T-helper 17 cell (primary cell): ENCODE data around the gene ADAMTSL4. TPM values are rescaled to one million over a fixed set of nuclear protein-coding genes. Genes with fewer than 3 reads are reported as not detected.

ENCODE experiments used
- ATAC-seq: fragments of 150-1000 bp; cut with Tn5 transposase; 2 replicates; pipeline ENCODE4 v1.10.0; 2021; ENCODE audit warnings: mild to moderate bottlenecking, moderate library complexity
- DNase-seq, 3 donors: peaks; one replicate each; pipeline versions ENCODE4 v3.0.0 to v3.0.0-alpha.2; 2020 to 2021
- H3K9me3 ChIP-seq: one replicate; pipeline ENCODE4 v1.7.0; 2013; ENCODE audit warnings: low read length, mild to moderate bottlenecking; ENCODE audit not compliant: control insufficient read depth, poor library complexity, severe bottlenecking
- H3K27ac Mint-ChIP-seq: one replicate; pipeline ENCODE4 v1.8.0; 2022; ENCODE audit warnings: mild to moderate bottlenecking, moderate library complexity, mixed read lengths
- H3K27me3 Mint-ChIP-seq: one replicate; pipeline ENCODE4 v1.8.0; 2022; ENCODE audit warnings: mixed read lengths
- H3K36me3 Mint-ChIP-seq: one replicate; pipeline ENCODE4 v1.8.0; 2022; ENCODE audit warnings: low read depth, mixed read lengths
- H3K4me1 Mint-ChIP-seq: one replicate; pipeline ENCODE4 v1.8.0; 2022; ENCODE audit warnings: mild to moderate bottlenecking, mixed read lengths
- H3K4me3 Mint-ChIP-seq: one replicate; pipeline ENCODE4 v1.8.0; 2022; ENCODE audit warnings: mild to moderate bottlenecking, moderate library complexity, mixed read lengths
- total RNA-seq, 4 donors: library from RNA in 2 of 4; stranded (reverse) in 2 of 4; gene quantifications; one replicate each; pipeline ENCODE4 v1.2.3 and lab custom pipeline; 2022 to 2026

Gene ADAMTSL4
- total RNA-seq (1 to 10 TPM in 1 of 2 donors, under 1 TPM in 1; 0.39 to 1.6 TPM), total RNA-seq (lab: John Stamatoyannopoulos, UW) (0 to 0.15 reads per million in 2 donors)

- peak; percentile 77 for ATAC-seq
- Mint-ChIP-seq H3K4me3 (peak within 1 kb of the TSS; percentile 87), H3K27ac (no peak within 1 kb of the TSS), H3K4me1 (peaks cover 13% of the 10 kb centered on the region), H3K36me3 (no peaks in the 10 kb centered on the region), H3K27me3 (peaks cover 15% of the 10 kb centered on the region)
- no peak for DNase-seq
- H3K9me3 ChIP-seq, result no peaks in the 10 kb centered on the region
Measured at GRCh38 chr1:150548632-150549495, at the start of gene ADAMTSL4. Gene ADAMTSL4 (plus strand): TSS chr1:150549408. CDS start chr1:150552289, 2,881 bp downstream.

GRCh38 chr1:150505431-150505830 is 43.8 kb upstream of the ADAMTSL4 start:
- H3K27ac Mint-ChIP-seq, result peak overlapping the region; percentile 53
- no peaks in the 10 kb centered on the region for H3K27me3 Mint-ChIP-seq
- no peak overlapping the region for H3K4me3 Mint-ChIP-seq
- peaks cover 6% of the 10 kb centered on the region for H3K4me1 Mint-ChIP-seq
- no peaks in the 10 kb centered on the region for H3K9me3 ChIP-seq
- H3K36me3 Mint-ChIP-seq, result peaks cover 9% of the 10 kb centered on the region
- ATAC-seq, result no peak
- no peak for DNase-seq

GRCh38 chr1:150507912-150508864 is 41.0 kb upstream of the ADAMTSL4 start, which contains the start of gene ECM1:
Gene ECM1 (plus strand): TSS chr1:150508109. CDS start chr1:150508210, 101 bp downstream.
- no peak within 1 kb of the TSS for H3K4me3 Mint-ChIP-seq
- H3K27ac Mint-ChIP-seq, result peak within 1 kb of the TSS; percentile 67
- H3K27me3 Mint-ChIP-seq, result no peaks in the 10 kb centered on the region
- H3K9me3 ChIP-seq, result no peaks in the 10 kb centered on the region
- ATAC-seq, result no peak
- no peak for DNase-seq
- H3K4me1 Mint-ChIP-seq, result peaks cover 4% of the 10 kb centered on the region
- H3K36me3 Mint-ChIP-seq, result peaks cover 7% of the 10 kb centered on the region

GRCh38 chr1:150508982-150509381 is 40.2 kb upstream of the ADAMTSL4 start:
- H3K4me3 Mint-ChIP-seq, result no peak overlapping the region
- no peak for DNase-seq
- peaks cover 7% of the 10 kb centered on the region for H3K36me3 Mint-ChIP-seq
- H3K27ac Mint-ChIP-seq, result no peak overlapping the region
- peaks cover 4% of the 10 kb centered on the region for H3K4me1 Mint-ChIP-seq
- no peak for ATAC-seq
- H3K9me3 ChIP-seq, result no peaks in the 10 kb centered on the region
- no peaks in the 10 kb centered on the region for H3K27me3 Mint-ChIP-seq

- no peak overlapping the region for H3K27ac Mint-ChIP-seq
- no peak for ATAC-seq
Measured at GRCh38 chr1:150511551-150511950, 37.7 kb upstream of the ADAMTSL4 start.

GRCh38 chr1:150511985-150512660 is 37.1 kb upstream of the ADAMTSL4 start:
- H3K36me3 Mint-ChIP-seq, result peaks cover 2% of the 10 kb centered on the region
- DNase-seq (no peak), ATAC-seq (no peak)
- H3K4me1 Mint-ChIP-seq, result peaks cover 11% of the 10 kb centered on the region
- H3K27me3 Mint-ChIP-seq, result no peaks in the 10 kb centered on the region
- H3K4me3 Mint-ChIP-seq, result no peak overlapping the region
- no peaks in the 10 kb centered on the region for H3K9me3 ChIP-seq
- H3K27ac Mint-ChIP-seq, result no peak overlapping the region

More at GRCh38 chr1:150511551-150511950, 37.7 kb upstream of the ADAMTSL4 start:
- DNase-seq, result no peak
- H3K9me3 ChIP-seq, result no peaks in the 10 kb centered on the region
- Mint-ChIP-seq H3K36me3 (peaks cover 2% of the 10 kb centered on the region), H3K4me1 (peaks cover 10% of the 10 kb centered on the region), H3K4me3 (no peak overlapping the region), H3K27me3 (no peaks in the 10 kb centered on the region)

- no peak overlapping the region for H3K4me3 Mint-ChIP-seq
- peaks cover 2% of the 10 kb centered on the region for H3K36me3 Mint-ChIP-seq
- H3K27me3 Mint-ChIP-seq, result no peaks in the 10 kb centered on the region
- no peaks in the 10 kb centered on the region for H3K9me3 ChIP-seq
- no peak overlapping the region for H3K27ac Mint-ChIP-seq
- DNase-seq (no peak), ATAC-seq (no peak)
- peaks cover 11% of the 10 kb centered on the region for H3K4me1 Mint-ChIP-seq
Measured at GRCh38 chr1:150512846-150513245, 36.4 kb upstream of the ADAMTSL4 start.

- Mint-ChIP-seq H3K36me3 (peaks cover 2% of the 10 kb centered on the region), H3K27me3 (no peaks in the 10 kb centered on the region), H3K27ac (no peak overlapping the region), H3K4me3 (no peak overlapping the region), H3K4me1 (peaks cover 11% of the 10 kb centered on the region)
- DNase-seq (no peak), ATAC-seq (no peak)
- no peaks in the 10 kb centered on the region for H3K9me3 ChIP-seq
Measured at GRCh38 chr1:150513351-150513791, 35.8 kb upstream of the ADAMTSL4 start.

GRCh38 chr1:150514260-150514659 is 34.9 kb upstream of the ADAMTSL4 start:
- H3K36me3 Mint-ChIP-seq, result peaks cover 2% of the 10 kb centered on the region
- DNase-seq (no peak), ATAC-seq (no peak)
- H3K9me3 ChIP-seq, result no peaks in the 10 kb centered on the region
- no peaks in the 10 kb centered on the region for H3K27me3 Mint-ChIP-seq
- peak overlapping the region; percentile 93 for H3K4me3 Mint-ChIP-seq
- H3K27ac Mint-ChIP-seq, result no peak overlapping the region
- peaks cover 11% of the 10 kb centered on the region for H3K4me1 Mint-ChIP-seq

- DNase-seq, result no peak
Measured at GRCh38 chr1:150514913-150515327, 34.3 kb upstream of the ADAMTSL4 start.

GRCh38 chr1:150515328-150516049 is 33.7 kb upstream of the ADAMTSL4 start, which contains the start of gene FALEC:
Gene FALEC (plus strand): TSS chr1:150515752.
- Mint-ChIP-seq H3K27ac (peak within 1 kb of the TSS; percentile 97), H3K4me1 (peaks cover 6% of the 10 kb centered on the region), H3K27me3 (no peaks in the 10 kb centered on the region), H3K36me3 (peaks cover 2% of the 10 kb centered on the region), H3K4me3 (peak within 1 kb of the TSS; percentile 93)
- H3K9me3 ChIP-seq, result no peaks in the 10 kb centered on the region
- DNase-seq (peak; percentile 83 to 90 (median 86)), ATAC-seq (peak; percentile 99)

More at GRCh38 chr1:150514913-150515327, 34.3 kb upstream of the ADAMTSL4 start:
- peak overlapping the region; percentile 93 for H3K4me3 Mint-ChIP-seq
- no peaks in the 10 kb centered on the region for H3K27me3 Mint-ChIP-seq
- peaks cover 2% of the 10 kb centered on the region for H3K36me3 Mint-ChIP-seq
- no peak overlapping the region for H3K27ac Mint-ChIP-seq
- no peak for ATAC-seq
- no peaks in the 10 kb centered on the region for H3K9me3 ChIP-seq
- H3K4me1 Mint-ChIP-seq, result peaks cover 10% of the 10 kb centered on the region

- Mint-ChIP-seq H3K36me3 (peaks cover 2% of the 10 kb centered on the region), H3K4me1 (peaks cover 6% of the 10 kb centered on the region), H3K4me3 (peak overlapping the region; percentile 93), H3K27me3 (no peaks in the 10 kb centered on the region), H3K27ac (peak overlapping the region; percentile 97)
- H3K9me3 ChIP-seq, result no peaks in the 10 kb centered on the region
- peak; percentile 9 for ATAC-seq
- no peak for DNase-seq
Measured at GRCh38 chr1:150516050-150516591, 33.1 kb upstream of the ADAMTSL4 start.
